Measurements from ENCODE around the gene FANCG. TPM values are rescaled to one million over a fixed set of nuclear protein-coding genes. Genes with fewer than 3 reads are reported as not detected.

Gene FANCG
- total RNA-seq, 1 experiment from 2014 or later: 74.8 TPM

DNA sequence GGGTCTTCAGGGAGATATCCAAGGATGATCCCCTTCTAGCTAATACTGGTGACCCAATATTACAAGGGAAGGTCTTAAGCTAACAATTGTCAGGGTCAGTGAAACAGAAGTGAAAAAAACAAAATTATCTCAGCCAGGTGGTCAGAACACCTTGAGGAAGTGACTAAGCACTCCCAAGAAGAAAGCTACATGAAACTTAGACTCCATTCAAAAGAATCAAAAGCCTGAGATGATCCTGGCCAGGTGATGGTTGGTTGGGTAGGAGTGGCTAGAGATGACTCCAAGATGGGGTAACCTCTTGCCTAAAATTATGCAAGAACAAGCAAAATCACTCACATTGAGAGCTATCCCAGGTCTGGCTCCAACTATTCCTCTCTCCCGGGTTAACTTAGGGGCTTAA lies 12.7 kb downstream of the FANCG start:
- Mint-ChIP-seq H3K27ac (ENCODE audit: unreplicated experiment) (no peak overlapping the region), H3K9me3 (ENCODE audit: unreplicated experiment) (no peaks in the 10 kb centered on the region), H3K27me3 (ENCODE audit: insufficient read depth, unreplicated experiment) (no peaks in the 10 kb centered on the region), H3K36me3 (ENCODE audit: insufficient read depth, unreplicated experiment) (peaks cover 93% of the 10 kb centered on the region), H3K4me3 (ENCODE audit: unreplicated experiment) (no peak overlapping the region), H3K4me1 (ENCODE audit: low read depth, unreplicated experiment) (peaks cover 16% of the 10 kb centered on the region)
- Histone ChIP-seq H3K36me3 (ENCODE audit: control insufficient read depth, insufficient read depth, low read length) (peaks cover 10% of the 10 kb centered on the region), H3K27me3 (replicated peaks; ENCODE audit: control insufficient read depth, insufficient read depth, low read length) (no peaks in the 10 kb centered on the region), H3K4me1 (peaks cover 9% of the 10 kb centered on the region), H3K4me3 (ENCODE audit: low read depth, low read length) (no peak overlapping the region), H3K9me3 (no peaks in the 10 kb centered on the region)
- DNase-seq: no peak
- BruUV-seq (replicated peaks): no TSS peak
- ChIA-PET CTCF (no interaction called here), POLR2A (no interaction called here)
- intact Hi-C loops (cut with micrococcal nuclease; ENCODE audit: unreplicated experiment): no loop called here
- TF ChIP-seq, protein P1, sequence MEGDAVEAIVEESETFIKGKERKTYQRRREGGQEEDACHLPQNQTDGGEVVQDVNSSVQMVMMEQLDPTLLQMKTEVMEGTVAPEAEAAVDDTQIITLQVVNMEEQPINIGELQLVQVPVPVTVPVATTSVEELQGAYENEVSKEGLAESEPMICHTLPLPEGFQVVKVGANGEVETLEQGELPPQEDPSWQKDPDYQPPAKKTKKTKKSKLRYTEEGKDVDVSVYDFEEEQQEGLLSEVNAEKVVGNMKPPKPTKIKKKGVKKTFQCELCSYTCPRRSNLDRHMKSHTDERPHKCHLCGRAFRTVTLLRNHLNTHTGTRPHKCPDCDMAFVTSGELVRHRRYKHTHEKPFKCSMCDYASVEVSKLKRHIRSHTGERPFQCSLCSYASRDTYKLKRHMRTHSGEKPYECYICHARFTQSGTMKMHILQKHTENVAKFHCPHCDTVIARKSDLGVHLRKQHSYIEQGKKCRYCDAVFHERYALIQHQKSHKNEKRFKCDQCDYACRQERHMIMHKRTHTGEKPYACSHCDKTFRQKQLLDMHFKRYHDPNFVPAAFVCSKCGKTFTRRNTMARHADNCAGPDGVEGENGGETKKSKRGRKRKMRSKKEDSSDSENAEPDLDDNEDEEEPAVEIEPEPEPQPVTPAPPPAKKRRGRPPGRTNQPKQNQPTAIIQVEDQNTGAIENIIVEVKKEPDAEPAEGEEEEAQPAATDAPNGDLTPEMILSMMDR (IDR thresholded peaks at IDR 0.05; ENCODE audit: insufficient read depth in 1 of 2, low read depth in 1 of 2, low read length in 1 of 2, severe bottlenecking in 1 of 2, unreplicated experiment in 1 of 2): no peak

DNA sequence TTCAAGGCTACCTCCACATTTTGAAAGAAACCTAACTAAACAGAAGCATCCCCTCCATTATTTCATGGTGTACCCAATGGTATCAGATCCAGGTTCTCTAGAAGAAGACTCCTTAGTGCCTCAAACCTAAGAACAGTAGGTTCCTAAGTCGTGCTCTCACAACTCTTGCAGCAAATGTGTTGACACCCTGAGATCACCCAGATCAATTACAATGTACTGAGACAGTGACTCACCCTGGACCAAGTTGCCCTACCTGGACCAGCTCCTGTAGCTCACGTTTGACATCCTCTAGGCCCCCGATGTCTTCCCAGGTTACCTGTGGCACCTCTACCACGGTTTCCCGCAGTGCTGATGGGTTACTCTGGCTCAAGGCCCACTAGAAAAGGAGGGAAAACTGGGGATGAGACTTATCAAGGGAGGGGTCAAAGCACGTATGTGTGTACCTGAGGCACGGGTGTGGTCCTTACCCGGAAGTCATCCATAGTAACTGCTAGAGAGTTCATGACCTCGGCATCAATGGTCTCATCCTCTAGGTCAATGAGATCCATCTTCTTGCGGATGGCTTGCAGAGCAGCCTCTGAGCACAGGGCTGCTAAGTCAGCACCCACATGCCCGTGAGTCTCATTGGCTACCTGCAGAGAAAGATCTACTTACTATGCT lies 19.1 kb downstream of the FANCG start:
- no peak for DNase-seq
- peaks cover 10% of the 10 kb centered on the region for H3K36me3 ChIP-seq (ENCODE audit: control insufficient read depth, insufficient read depth, low read length)
- Mint-ChIP-seq H3K27me3 (ENCODE audit: insufficient read depth, unreplicated experiment) (no peaks in the 10 kb centered on the region), H3K36me3 (ENCODE audit: insufficient read depth, unreplicated experiment) (peaks cover 93% of the 10 kb centered on the region), H3K9me3 (ENCODE audit: unreplicated experiment) (no peaks in the 10 kb centered on the region), H3K4me3 (ENCODE audit: unreplicated experiment) (no peak overlapping the region), H3K4me1 (ENCODE audit: low read depth, unreplicated experiment) (no peaks in the 10 kb centered on the region), H3K27ac (ENCODE audit: unreplicated experiment) (no peak overlapping the region)
- no peaks in the 10 kb centered on the region for H3K27me3 ChIP-seq (replicated peaks; ENCODE audit: control insufficient read depth, insufficient read depth, low read length)
- CTCF ChIA-PET: no interaction called here
- POLR2A ChIA-PET: no interaction called here
- H3K4me3 ChIP-seq (ENCODE audit: low read depth, low read length): no peak overlapping the region
- BruUV-seq (replicated peaks): no TSS peak
- intact Hi-C loops (cut with micrococcal nuclease; ENCODE audit: unreplicated experiment): no loop called here
- H3K4me1 ChIP-seq: no peaks in the 10 kb centered on the region
- TF ChIP-seq, protein P1 (IDR thresholded peaks at IDR 0.05; ENCODE audit: insufficient read depth in 1 of 2, low read depth in 1 of 2, low read length in 1 of 2, severe bottlenecking in 1 of 2, unreplicated experiment in 1 of 2): no peak
- no peaks in the 10 kb centered on the region for H3K9me3 ChIP-seq

DNA sequence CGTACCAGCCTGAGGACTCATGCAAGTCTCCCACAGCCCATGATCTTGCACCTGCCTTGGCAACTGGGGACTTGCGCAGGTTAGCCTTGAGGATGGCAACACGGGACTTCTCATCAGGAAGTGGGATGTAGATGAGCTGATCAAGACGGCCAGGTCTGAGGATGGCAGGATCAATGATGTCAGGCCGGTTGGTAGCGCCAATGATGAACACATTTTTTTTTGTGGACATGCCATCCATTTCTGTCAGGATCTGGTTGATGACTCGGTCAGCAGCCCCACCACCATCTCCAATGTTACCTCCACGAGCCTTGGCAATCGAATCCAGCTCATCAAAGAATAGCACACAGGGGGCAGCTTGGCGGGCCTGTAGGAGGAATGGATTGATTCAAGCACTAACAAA lies 20.3 kb downstream of the FANCG start:
- POLR2A ChIA-PET: interaction anchor here (0.5 kb wide), 1 partner anchor 69 kb away, joined by 3 read pairs; no protein-coding TSS in a partner anchor
- no peaks in the 10 kb centered on the region for H3K27me3 ChIP-seq (replicated peaks; ENCODE audit: control insufficient read depth, insufficient read depth, low read length)
- TF ChIP-seq, protein P1 (IDR thresholded peaks at IDR 0.05; ENCODE audit: insufficient read depth in 1 of 2, low read depth in 1 of 2, low read length in 1 of 2, severe bottlenecking in 1 of 2, unreplicated experiment in 1 of 2): no peak
- H3K36me3 ChIP-seq (ENCODE audit: control insufficient read depth, insufficient read depth, low read length): peaks cover 7% of the 10 kb centered on the region
- H3K4me1 ChIP-seq: no peaks in the 10 kb centered on the region
- CTCF ChIA-PET: interaction anchor here (0.8 kb wide), 1 partner anchor 8 kb away, joined by 3 read pairs; no protein-coding TSS in a partner anchor
- no peak overlapping the region for H3K4me3 Mint-ChIP-seq (ENCODE audit: unreplicated experiment)
- BruUV-seq (replicated peaks): no TSS peak
- no peaks in the 10 kb centered on the region for H3K9me3 ChIP-seq
- no peaks in the 10 kb centered on the region for H3K27me3 Mint-ChIP-seq (ENCODE audit: insufficient read depth, unreplicated experiment)
- peaks cover 96% of the 10 kb centered on the region for H3K36me3 Mint-ChIP-seq (ENCODE audit: insufficient read depth, unreplicated experiment)
- H3K27ac Mint-ChIP-seq (ENCODE audit: unreplicated experiment): no peak overlapping the region
- intact Hi-C loops (cut with micrococcal nuclease; ENCODE audit: unreplicated experiment): no loop called here
- no peak overlapping the region for H3K4me3 ChIP-seq (ENCODE audit: low read depth, low read length)
- no peaks in the 10 kb centered on the region for H3K9me3 Mint-ChIP-seq (ENCODE audit: unreplicated experiment)
- DNase-seq: no peak
- no peaks in the 10 kb centered on the region for H3K4me1 Mint-ChIP-seq (ENCODE audit: low read depth, unreplicated experiment)

All from Caco-2 (cell line).